B cell (primary cell): ENCODE measurements around the gene GON7. TPM values are rescaled to one million over a fixed set of nuclear protein-coding genes. Genes with fewer than 3 reads are reported as not detected.

Source experiments
- ATAC-seq: fragments of 200-7000 bp; cut with Tn5 transposase; one replicate; pipeline ENCODE4 v1.10.0; 2021; ENCODE audit warnings: low read depth, mild to moderate bottlenecking, moderate number of reproducible peaks, moderate library complexity
- CTCF ChIA-PET: fragments of 350-600 bp; sonication (Branson Sonifier 250); formaldehyde crosslinking; loops from one replicate; lab custom pipeline; 2021; ENCODE audit warnings: antibody characterized with exemption, inconsistent platforms; lab: Charles Lee
- POLR2A ChIA-PET: fragments of 350-600 bp; sonication (Branson Sonifier 250); formaldehyde crosslinking; loops from one replicate; lab custom pipeline; 2021; ENCODE audit warnings: antibody characterized with exemption; lab: Charles Lee
- DNase-seq: peaks from one replicate; pipeline ENCODE4 v3.0.0; 2013
- H2AFZ ChIP-seq: 2 replicates; pipeline ENCODE4 v1.6.1; 2012; ENCODE audit warnings: mild to moderate bottlenecking, low read depth, low read length; ENCODE audit not compliant: insufficient read depth, poor library complexity, severe bottlenecking
- H3K27ac ChIP-seq, 2 donors: 1 replicate in 1 of 2; 2 replicates in 1 of 2; pipeline ENCODE4 v1.5.1; 2012 to 2013; ENCODE audit warnings: low read length in 2 of 2, mild to moderate bottlenecking in 2 of 2, moderate library complexity in 1 of 2
- H3K27me3 ChIP-seq, 4 experiments: fragments of 200-600 bp in 1 of 4; sonication (generic) in 1 of 4; replicated peaks in 1 of 4; 1 replicate in 2 of 4; 2 replicates in 2 of 4; pipeline versions ENCODE4 v1.6.1 to v1.7.0; 2013 to 2016; ENCODE audit warnings: low read length in 3 of 4, mild to moderate bottlenecking in 2 of 4, mixed read lengths in 1 of 4, moderate library complexity in 1 of 4; ENCODE audit not compliant: insufficient read depth in 4 of 4, control insufficient read depth in 3 of 4; ENCODE audit errors: control extremely low read depth in 1 of 4
- H3K36me3 ChIP-seq, 2 experiments: replicated peaks in 1 of 2; 1 replicate in 1 of 2; 2 replicates in 1 of 2; pipeline versions ENCODE4 v1.6.1 to v1.7.1; 2013; ENCODE audit warnings: low read length in 1 of 2; ENCODE audit not compliant: insufficient read depth in 2 of 2, control insufficient read depth in 1 of 2; ENCODE audit errors: control extremely low read depth in 1 of 2, extremely low read depth in 1 of 2
- H3K4me1 ChIP-seq, 2 donors: fragments of 200-600 bp in 1 of 2; sonication (generic) in 1 of 2; 1 replicate in 1 of 2; 2 replicates in 1 of 2; pipeline versions ENCODE4 v1.5.1 to v1.6.1; 2013 to 2017; ENCODE audit warnings: low read length in 2 of 2; ENCODE audit not compliant: control insufficient read depth in 2 of 2, insufficient read depth in 2 of 2
- H3K4me2 ChIP-seq: replicated peaks from 2 replicates; pipeline ENCODE3; 2012; ENCODE audit warnings: mild to moderate bottlenecking, low read depth, low read length; ENCODE audit not compliant: poor library complexity, severe bottlenecking
- H3K4me3 ChIP-seq, 5 experiments: fragments of 200-600 bp in 1 of 5; sonication (generic) in 1 of 5; 1 replicate in 3 of 5; 2 replicates in 2 of 5; pipeline versions ENCODE4 v1.5.1 to v1.7.0; 2011 to 2016; ENCODE audit warnings: low read length in 4 of 5, mild to moderate bottlenecking in 4 of 5, low read depth in 2 of 5, control low read depth in 1 of 5, moderate library complexity in 1 of 5; ENCODE audit not compliant: insufficient read depth in 1 of 5; ENCODE audit errors: control extremely low read depth in 1 of 5, extremely low read depth in 1 of 5
- H3K79me2 ChIP-seq: fragments of 200-600 bp; sonication (generic); one replicate; pipeline ENCODE4 v1.6.0; 2016; ENCODE audit warnings: low read length; ENCODE audit not compliant: control insufficient read depth, insufficient read depth
- H3K9ac ChIP-seq: fragments of 200-600 bp; sonication (generic); 2 replicates; pipeline ENCODE4 v1.6.1; 2017; ENCODE audit warnings: mild to moderate bottlenecking, low read length, moderate library complexity
- H3K9me3 ChIP-seq, 3 donors: one replicate each; pipeline versions ENCODE4 v1.6.1 to v1.7.1; 2013; ENCODE audit warnings: low read length in 2 of 3; ENCODE audit not compliant: control insufficient read depth in 2 of 3, insufficient read depth in 1 of 3; ENCODE audit errors: control extremely low read depth in 1 of 3
- H4K20me1 ChIP-seq: 2 replicates; pipeline ENCODE4 v1.6.0; 2012; ENCODE audit warnings: mild to moderate bottlenecking, low read length; ENCODE audit not compliant: insufficient read depth, control insufficient read depth, poor library complexity, severe bottlenecking
- H3K27ac Mint-ChIP-seq: one replicate; pipeline ENCODE4 v1.8.0; 2021; ENCODE audit warnings: mixed read lengths
- H3K27me3 Mint-ChIP-seq: one replicate; pipeline ENCODE4 v1.8.0; 2021; ENCODE audit warnings: mixed read lengths
- H3K4me1 Mint-ChIP-seq: one replicate; pipeline ENCODE4 v1.8.0; 2021; ENCODE audit warnings: mixed read lengths
- H3K4me3 Mint-ChIP-seq: one replicate; pipeline ENCODE4 v1.8.0; 2021; ENCODE audit warnings: mixed read lengths
- H3K9me3 Mint-ChIP-seq: one replicate; pipeline ENCODE4 v1.8.0; 2022; ENCODE audit warnings: mixed read lengths; ENCODE audit not compliant: insufficient read depth
- EZH2 ChIP-seq: IDR thresholded peaks from 2 replicates; pipeline ENCODE4 v1.6.1; 2012; ENCODE audit warnings: borderline replicate concordance, low read depth, mild to moderate bottlenecking, moderate library complexity, low read length; ENCODE audit not compliant: insufficient read depth, poor library complexity, severe bottlenecking
- WGBS: methylation state at CpG from one replicate; pipeline ENCODE4 v1.1.5; 2013; ENCODE audit warnings: missing lambda C conversion rate; ENCODE audit not compliant: insufficient coverage; 5-methylcytosine and 5-hydroxymethylcytosine counted together
- intact Hi-C: fragments of 100-400 bp; cut with micrococcal nuclease; formaldehyde crosslinking; loops from one replicate; pipeline ENCODE4 v1.10.0; 2022
- polyA plus RNA-seq: library from polyadenylated mRNA; depleted of rRNA; stranded (reverse); fragments of >200 nt; gene quantifications from 2 replicates; pipeline ENCODE4 v1.2.3, GENCODE V29; 2012
- total RNA-seq, 2 donors: library from RNA; stranded (reverse); fragments of 120-200 nt in 1 of 2; gene quantifications; 1 replicate in 1 of 2; 2 replicates in 1 of 2; pipeline versions ENCODE4 v1.2.3 to v1.2.4, GENCODE V29; 2013 to 2022
- TF ChIP-seq, protein P1 (sequence below): fragments of 200-600 bp; IDR thresholded peaks from one replicate; pipeline ENCODE4 v1.8.0; 2022; ENCODE audit warnings: antibody characterized with exemption, mild to moderate bottlenecking

GON7 gene
- total and polyA plus RNA-seq, 2 donors (not counting 1 experiment from before 2014, with no cell fraction given), result 4.3 to 8.9 TPM

- Histone ChIP-seq H4K20me1 (no peaks in the 10 kb centered on the region), H3K79me2 (peaks cover 53% of the 10 kb centered on the region), H3K27me3 (no peaks in the 10 kb centered on the region), H3K4me2 (no peak overlapping the region), H2AFZ (no peak overlapping the region), H3K9ac (no peak overlapping the region), H3K36me3 (peaks cover 0 to 2% of the 10 kb centered on the region in 2 experiments), H3K9me3 (no peaks in the 10 kb centered on the region), H3K27ac (no peak overlapping the region), H3K4me3 (no peak overlapping the region), H3K4me1 (peaks cover 7 to 11% of the 10 kb centered on the region in 2 donors)
- no peak overlapping the region for H3K4me3 Mint-ChIP-seq
- H3K4me1 Mint-ChIP-seq, result peaks cover 20% of the 10 kb centered on the region
- ChIA-PET POLR2A (no interaction called here), CTCF (no interaction called here)
- intact Hi-C loops, result loop anchor here (10.0 kb wide), 2 partner anchors 174 to 764 kb away; no protein-coding TSS in a partner anchor
- no peak overlapping the region for H3K27ac Mint-ChIP-seq
- no CpG with 5 or more reads among the region's 7 CpGs for whole genome bisulfite sequencing
- no peaks in the 10 kb centered on the region for H3K9me3 Mint-ChIP-seq
- H3K27me3 Mint-ChIP-seq, result no peaks in the 10 kb centered on the region
- TF ChIP-seq EZH2, result no peak
- TF ChIP-seq, protein P1, sequence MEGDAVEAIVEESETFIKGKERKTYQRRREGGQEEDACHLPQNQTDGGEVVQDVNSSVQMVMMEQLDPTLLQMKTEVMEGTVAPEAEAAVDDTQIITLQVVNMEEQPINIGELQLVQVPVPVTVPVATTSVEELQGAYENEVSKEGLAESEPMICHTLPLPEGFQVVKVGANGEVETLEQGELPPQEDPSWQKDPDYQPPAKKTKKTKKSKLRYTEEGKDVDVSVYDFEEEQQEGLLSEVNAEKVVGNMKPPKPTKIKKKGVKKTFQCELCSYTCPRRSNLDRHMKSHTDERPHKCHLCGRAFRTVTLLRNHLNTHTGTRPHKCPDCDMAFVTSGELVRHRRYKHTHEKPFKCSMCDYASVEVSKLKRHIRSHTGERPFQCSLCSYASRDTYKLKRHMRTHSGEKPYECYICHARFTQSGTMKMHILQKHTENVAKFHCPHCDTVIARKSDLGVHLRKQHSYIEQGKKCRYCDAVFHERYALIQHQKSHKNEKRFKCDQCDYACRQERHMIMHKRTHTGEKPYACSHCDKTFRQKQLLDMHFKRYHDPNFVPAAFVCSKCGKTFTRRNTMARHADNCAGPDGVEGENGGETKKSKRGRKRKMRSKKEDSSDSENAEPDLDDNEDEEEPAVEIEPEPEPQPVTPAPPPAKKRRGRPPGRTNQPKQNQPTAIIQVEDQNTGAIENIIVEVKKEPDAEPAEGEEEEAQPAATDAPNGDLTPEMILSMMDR, result no peak
- ATAC-seq (no peak), DNase-seq (no peak)
These were observed 5.6 kb downstream of the GON7 start for GRCh38 chr14:93201155-93201704.

- WGBS, result 98% methylated on average over 3 of the region's 5 CpGs
- H3K4me2 ChIP-seq, result no peak overlapping the region
- Mint-ChIP-seq H3K27ac (no peak overlapping the region), H3K4me1 (peaks cover 13% of the 10 kb centered on the region), H3K9me3 (no peaks in the 10 kb centered on the region), H3K27me3 (no peaks in the 10 kb centered on the region), H3K4me3 (no peak overlapping the region)
- H3K4me1 ChIP-seq, result peaks cover under 1 to 4% of the 10 kb centered on the region in 2 donors
- peaks cover 47% of the 10 kb centered on the region for H3K79me2 ChIP-seq
- no peak overlapping the region for H3K9ac ChIP-seq
- no peak for ATAC-seq
- ChIA-PET CTCF (no interaction called here), POLR2A (no interaction called here)
- TF ChIP-seq EZH2, result no peak
- TF ChIP-seq, protein P1, result no peak
- no peaks in the 10 kb centered on the region for H3K9me3 ChIP-seq
- no peaks in the 10 kb centered on the region for H4K20me1 ChIP-seq
- H2AFZ ChIP-seq, result no peak overlapping the region
- intact Hi-C loops, result loop anchor here (10.0 kb wide), 2 partner anchors 174 to 764 kb away; no protein-coding TSS in a partner anchor
- no peaks in the 10 kb centered on the region for H3K27me3 ChIP-seq
- no peak overlapping the region for H3K4me3 ChIP-seq
- peaks cover 0 to 2% of the 10 kb centered on the region in 2 experiments for H3K36me3 ChIP-seq
- DNase-seq, result no peak
- H3K27ac ChIP-seq, result no peak overlapping the region
These were observed 6.3 kb downstream of the GON7 start for GRCh38 chr14:93200553-93200952.
